Panc1 (cell line): ENCODE results near the gene DDX10. TPM values are rescaled to one million over a fixed set of nuclear protein-coding genes. Genes with fewer than 3 reads are reported as not detected.

Experiments
- ATAC-seq: fragments of 200-7000 bp; cut with Tn5 transposase; 2 replicates; pipeline ENCODE4 v1.9.1; 2020; ENCODE audit warnings: mild to moderate bottlenecking, moderate library complexity
- BruUV-seq: library from RNA; stranded (reverse); fragments of 400-500 nt; replicated peaks from 2 replicates; lab custom pipeline; 2021; lab: Mats Ljungman, UMichigan
- CTCF ChIA-PET: fragments of 300-600 bp; sonication (Branson Sonifier 250); formaldehyde crosslinking; loops from one replicate; lab custom pipeline; 2022; ENCODE audit warnings: antibody characterized with exemption; lab: Charles Lee
- POLR2A ChIA-PET: fragments of 300-600 bp; sonication (Branson Sonifier 250); formaldehyde crosslinking; loops from one replicate; lab custom pipeline; 2022; ENCODE audit warnings: antibody characterized with exemption; lab: Charles Lee
- DNase-seq: peaks from one replicate; pipeline ENCODE4 v3.0.0-alpha.2; 2010; ENCODE audit warnings: low read depth, low spot score
- H3K27ac ChIP-seq: 2 replicates; pipeline ENCODE4 v1.5.1; 2011; ENCODE audit warnings: mild to moderate bottlenecking, low read length, inconsistent platforms
- H3K27me3 ChIP-seq: fragments of 200-500 bp; sonication (Bioruptor generic); 2 replicates; pipeline ENCODE4 v1.6.0; 2014; ENCODE audit warnings: low read length, inconsistent platforms; ENCODE audit not compliant: control insufficient read depth, insufficient read depth
- H3K36me3 ChIP-seq: fragments of 200-500 bp; sonication (Bioruptor generic); 2 replicates; pipeline ENCODE4 v1.5.1; 2014; ENCODE audit warnings: inconsistent platforms, mild to moderate bottlenecking, low read length, moderate library complexity; ENCODE audit not compliant: control insufficient read depth, insufficient read depth
- H3K4me1 ChIP-seq: 2 replicates; pipeline ENCODE4 v1.5.1; 2011; ENCODE audit warnings: inconsistent platforms, mild to moderate bottlenecking, low read length, moderate library complexity; ENCODE audit not compliant: control insufficient read depth, insufficient read depth
- H3K4me3 ChIP-seq, 2 experiments: 2 replicates each; pipeline ENCODE4 v1.5.1; 2011 to 2012; ENCODE audit warnings: low read depth in 2 of 2, low read length in 2 of 2, mild to moderate bottlenecking in 2 of 2, inconsistent platforms in 1 of 2, moderate library complexity in 1 of 2
- H3K9me3 ChIP-seq: fragments of 200-500 bp; sonication (Bioruptor generic); 2 replicates; pipeline ENCODE4 v1.5.1; 2014; ENCODE audit warnings: low read depth, mild to moderate bottlenecking, inconsistent platforms, low read length, moderate library complexity; ENCODE audit not compliant: control insufficient read depth, insufficient read depth
- CTCF ChIP-seq: fragments of 450-650 bp; IDR thresholded peaks from 2 replicates; pipeline ENCODE4 v1.5.1; 2017; ENCODE audit warnings: mild to moderate bottlenecking
- POLR2AphosphoS5 ChIP-seq: IDR thresholded peaks from 2 replicates; pipeline ENCODE4 v1.6.1; 2012; ENCODE audit warnings: mild to moderate bottlenecking, low read depth, low read length, moderate library complexity
- REST ChIP-seq, 2 experiments: IDR thresholded peaks; 2 replicates each; pipeline ENCODE4 v1.6.1; 2011 to 2012; ENCODE audit warnings: low read depth in 2 of 2, control low read depth in 1 of 2, low read length in 1 of 2, mild to moderate bottlenecking in 1 of 2, moderate library complexity in 1 of 2; ENCODE audit not compliant: insufficient read depth in 1 of 2
- SIN3A ChIP-seq: IDR thresholded peaks from 2 replicates; pipeline ENCODE4 v1.6.1; 2012; ENCODE audit warnings: low read depth, mild to moderate bottlenecking, low read length, moderate library complexity, borderline replicate concordance; ENCODE audit not compliant: insufficient read depth
- TCF7L2 ChIP-seq: IDR thresholded peaks from 2 replicates; pipeline ENCODE4 v1.6.1; 2011; ENCODE audit warnings: mild to moderate bottlenecking, low read depth, low read length, inconsistent platforms
- in situ Hi-C: cut with HindIII; loops from 2 replicates; pipeline ENCODE4 v1.10.0; 2016; ENCODE audit warnings: low sequenced_read_pairs, low pct_unique_long_range_greater_than_20kb
- intact Hi-C: fragments of 100-400 bp; cut with micrococcal nuclease; formaldehyde crosslinking; loops from one replicate; pipeline ENCODE4 v1.10.0; 2022; ENCODE audit not compliant: unreplicated experiment
- total RNA-seq: library from RNA; stranded (reverse); gene quantifications from one replicate; pipeline ENCODE4 v1.2.1, GENCODE V29; 2021; ENCODE audit not compliant: unreplicated experiment

Gene DDX10
- total RNA-seq, 1 experiment from 2014 or later = 48.8 TPM

- Histone ChIP-seq H3K36me3 (no peaks in the 10 kb centered on the region), H3K4me3 (no peak overlapping the region), H3K27ac (no peak overlapping the region), H3K4me1 (peaks cover 18% of the 10 kb centered on the region), H3K27me3 (no peaks in the 10 kb centered on the region), H3K9me3 (no peaks in the 10 kb centered on the region)
- in situ Hi-C loops = no loop called here
- POLR2A ChIA-PET = no interaction called here
- ATAC-seq = no peak
- CTCF ChIA-PET = no interaction called here
- DNase-seq = no peak
- BruUV-seq = no TSS peak
- TF ChIP-seq CTCF = no peak
- TF ChIP-seq TCF7L2 = no peak
- no peak for TF ChIP-seq POLR2AphosphoS5
- no peak for TF ChIP-seq SIN3A
- TF ChIP-seq REST (IDR thresholded peaks at IDR 0.05; ENCODE audit: insufficient read depth in 1 of 2, low read depth in 2 of 2, low read length in 1 of 2) = no peak
- intact Hi-C loops = no loop called here
These were observed 2.2 kb upstream of the DDX10 start for GRCh38 chr11:108662700-108663099.

GRCh38 chr11:108663154-108663877, 1.6 kb upstream of the DDX10 start:
- H3K36me3 ChIP-seq = no peaks in the 10 kb centered on the region
- intact Hi-C loops (no loop called here), in situ Hi-C loops (no loop called here)
- H3K27me3 ChIP-seq = no peaks in the 10 kb centered on the region
- no peak overlapping the region for H3K4me3 ChIP-seq
- H3K4me1 ChIP-seq = peaks cover 19% of the 10 kb centered on the region
- ATAC-seq (no peak), DNase-seq (no peak)
- no peak overlapping the region for H3K27ac ChIP-seq
- no peaks in the 10 kb centered on the region for H3K9me3 ChIP-seq
- no peak for TF ChIP-seq CTCF
- no peak for TF ChIP-seq SIN3A
- no peak for TF ChIP-seq POLR2AphosphoS5
- no peak for TF ChIP-seq REST (IDR thresholded peaks at IDR 0.05; ENCODE audit: insufficient read depth in 1 of 2, low read depth in 2 of 2, low read length in 1 of 2)
- TF ChIP-seq TCF7L2 = no peak
- CTCF ChIA-PET = no interaction called here
- no TSS peak for BruUV-seq
- POLR2A ChIA-PET = no interaction called here
